K562 (cell line): ENCODE results near the gene CFAP410. TPM values are rescaled to one million over a fixed set of nuclear protein-coding genes. Genes with fewer than 3 reads are reported as not detected.
A peak's percentile ranks its signal among the peaks of the same experiment; 100 is the strongest.

Experiments used
- ATAC-seq: fragments of 200-7000 bp; cut with Tn5 transposase; 3 replicates; pipeline ENCODE4 v1.9.1; 2020; ENCODE audit warnings: moderate library complexity
- BruUV-seq: library from RNA; stranded (reverse); fragments of 400-500 nt; replicated peaks from 2 replicates; lab custom pipeline; 2021; lab: Mats Ljungman, UMichigan
- CTCF ChIA-PET: fragments of 300-600 bp; formaldehyde crosslinking; extraction: SDS; loops from one replicate; lab custom pipeline; 2021; ENCODE audit warnings: low intra/inter-chr PET ratio; lab: Yijun Ruan, JAX
- POLR2A ChIA-PET: fragments of 300-600, 350-650 bp; sonication (Branson Sonifier 250); formaldehyde crosslinking; extraction: SDS; loops from one replicate; lab custom pipeline; 2021; ENCODE audit warnings: antibody characterized with exemption, inconsistent platforms; lab: Yijun Ruan, JAX
- DNase-seq, 4 experiments: peaks; one replicate each; pipeline versions ENCODE4 v3.0.0 to v3.0.0-alpha.2; 2011 to 2018; ENCODE audit warnings: low spot score in 3 of 4, mixed read lengths in 3 of 4; ENCODE audit errors: extremely low read depth in 1 of 4
- FAIRE-seq: peaks from 2 replicates; lab custom pipeline; 2011; peaks lifted over from hg19 to GRCh38; lab: Jason Lieb, UNC
- H2AFZ ChIP-seq: 2 replicates; pipeline ENCODE4 v1.6.0; 2011; ENCODE audit warnings: low read depth, low read length, control low read depth, inconsistent platforms
- H3K27ac ChIP-seq: fragments of 200-600 bp; 3 replicates; pipeline ENCODE4 v1.8.0; 2011; ENCODE audit warnings: low read depth, mild to moderate bottlenecking, control low read depth, inconsistent platforms, low read length, moderate library complexity, mixed read lengths; ENCODE audit errors: extremely low read depth
- H3K27me3 ChIP-seq, 2 experiments: fragments of 300-600 bp in 1 of 2; 2 replicates in 1 of 2; 3 replicates in 1 of 2; pipeline versions ENCODE4 v1.6.0 to v1.8.0; 2011; ENCODE audit warnings: inconsistent platforms in 2 of 2, low read length in 2 of 2, mild to moderate bottlenecking in 1 of 2, mixed read lengths in 1 of 2, moderate library complexity in 1 of 2; ENCODE audit not compliant: control insufficient read depth in 2 of 2, insufficient read depth in 2 of 2
- H3K36me3 ChIP-seq: fragments of 300-600 bp; 3 replicates; pipeline ENCODE4 v1.8.0; 2011; ENCODE audit warnings: mild to moderate bottlenecking, low read length, inconsistent platforms; ENCODE audit not compliant: control insufficient read depth, insufficient read depth
- H3K4me1 ChIP-seq, 2 experiments: fragments of 200-600 bp in 1 of 2; replicated peaks in 1 of 2; 2 replicates in 1 of 2; 3 replicates in 1 of 2; pipeline versions ENCODE4 v1.5.1 to v1.8.0; 2011; ENCODE audit warnings: inconsistent platforms in 2 of 2, low read length in 2 of 2, mild to moderate bottlenecking in 1 of 2, mixed read lengths in 1 of 2, moderate library complexity in 1 of 2; ENCODE audit not compliant: control insufficient read depth in 2 of 2, insufficient read depth in 2 of 2
- H3K4me2 ChIP-seq: 2 replicates; pipeline ENCODE4 v1.6.1; 2011; ENCODE audit warnings: low read length, control low read depth, inconsistent platforms, mixed read lengths; ENCODE audit not compliant: insufficient read depth
- H3K4me3 ChIP-seq: fragments of 200-600 bp; sonication (generic), shearing (Covaris generic); 2 replicates; pipeline ENCODE4 v1.5.1; 2016; ENCODE audit warnings: control low read depth, inconsistent platforms
- H3K79me2 ChIP-seq: fragments of 200-600 bp; 3 replicates; pipeline ENCODE4 v1.8.0; 2011; ENCODE audit warnings: low read length, inconsistent platforms; ENCODE audit not compliant: control insufficient read depth, insufficient read depth
- H3K9ac ChIP-seq, 2 experiments: 2 replicates each; pipeline versions ENCODE4 v1.6.0 to v1.6.1; 2011; ENCODE audit warnings: low read depth in 2 of 2, low read length in 2 of 2, control low read depth in 1 of 2, inconsistent platforms in 1 of 2, mild to moderate bottlenecking in 1 of 2, mixed read lengths in 1 of 2; ENCODE audit not compliant: insufficient read depth in 1 of 2
- H3K9me1 ChIP-seq: one replicate; pipeline ENCODE4 v1.6.0; 2011; ENCODE audit warnings: inconsistent platforms, mild to moderate bottlenecking, low read length, moderate library complexity; ENCODE audit not compliant: control insufficient read depth, insufficient read depth
- H3K9me3 ChIP-seq: replicated peaks from 2 replicates; pipeline ENCODE4 v1.5.1; 2011; ENCODE audit warnings: low read depth, low read length, inconsistent platforms; ENCODE audit not compliant: control insufficient read depth, insufficient read depth
- H4K20me1 ChIP-seq: replicated peaks from 2 replicates; pipeline ENCODE4 v1.6.1; 2011; ENCODE audit warnings: low read length, inconsistent platforms, mixed read lengths; ENCODE audit not compliant: control insufficient read depth, insufficient read depth
- BRD9 ChIP-seq: fragments of 450-650 bp; IDR thresholded peaks from 2 replicates; pipeline ENCODE4 v1.6.1; 2018; ENCODE audit warnings: low read depth; ENCODE audit not compliant: partially characterized antibody
- CC2D1A ChIP-seq: fragments of 450-650 bp; IDR thresholded peaks from 2 replicates; pipeline ENCODE4 v1.6.1; 2017; ENCODE audit warnings: mild to moderate bottlenecking
- CREM ChIP-seq: IDR thresholded peaks from 2 replicates; pipeline ENCODE4 v1.6.1; 2014; ENCODE audit warnings: antibody characterized with exemption, low read depth
- FOSL1 ChIP-seq: fragments of 200-800 bp; sonication (Bioruptor generic); conservative IDR thresholded peaks from 2 replicates; pipeline ENCODE4 v1.6.1; 2016; ENCODE audit warnings: missing genetic modification characterization, missing compliant biosample characterization
- FOXJ3 ChIP-seq: sonication (generic); formaldehyde crosslinking; IDR thresholded peaks from 2 replicates; pipeline ENCODE4 v1.4.0; 2020; ENCODE audit warnings: mild to moderate bottlenecking, missing genetic modification reagents
- HDAC1 ChIP-seq, 2 experiments: fragments of 450-650 bp; IDR thresholded peaks; 2 replicates each; pipeline ENCODE4 v1.6.1; 2016 to 2017; ENCODE audit warnings: inconsistent platforms in 1 of 2, mild to moderate bottlenecking in 1 of 2, moderate library complexity in 1 of 2
- HNRNPK ChIP-seq: fragments of 200-400 bp; formaldehyde crosslinking; IDR thresholded peaks from one replicate; pipeline ENCODE4 v1.6.1; 2018; ENCODE audit warnings: mild to moderate bottlenecking, low read depth, low read length; ENCODE audit not compliant: poor library complexity, severe bottlenecking
- HOXB6 ChIP-seq: fragments of 250-450 bp; sonication (Bioruptor Pico); IDR thresholded peaks from 2 replicates; pipeline ENCODE4 v1.5.1; 2022; ENCODE audit warnings: mild to moderate bottlenecking, borderline replicate concordance
- JUND ChIP-seq, 2 experiments: IDR thresholded peaks; 2 replicates in 1 of 2; 3 replicates in 1 of 2; pipeline ENCODE4 v1.6.1; 2011; ENCODE audit warnings: borderline replicate concordance in 2 of 2, low read depth in 2 of 2, low read length in 2 of 2, improper control_type of control experiment in 1 of 2, missing biosample characterization in 1 of 2, missing genetic modification characterization in 1 of 2, missing genetic modification reagents in 1 of 2
- RAD51 ChIP-seq: fragments of 450-650 bp; IDR thresholded peaks from 2 replicates; pipeline ENCODE4 v1.7.1; 2016; ENCODE audit warnings: low read depth, mild to moderate bottlenecking, borderline replicate concordance
- SLC30A9 ChIP-seq: fragments of 250-450 bp; sonication (Bioruptor Pico); IDR thresholded peaks from 2 replicates; pipeline ENCODE4 v1.8.0; 2022; ENCODE audit warnings: mild to moderate bottlenecking, moderate library complexity
- ZNF175 ChIP-seq: fragments of 200-800 bp; sonication (Bioruptor generic); IDR thresholded peaks from 2 replicates; pipeline ENCODE4 v1.6.1; 2016; ENCODE audit warnings: low read depth, mild to moderate bottlenecking, missing genetic modification characterization, missing compliant biosample characterization
- ZNF274 ChIP-seq: IDR thresholded peaks from 2 replicates; pipeline ENCODE4 v1.6.1; 2011; ENCODE audit warnings: low read depth, mild to moderate bottlenecking, low read length, moderate library complexity, borderline replicate concordance
- ZNF589 ChIP-seq: fragments of 200-800 bp; sonication (Bioruptor generic); IDR thresholded peaks from 2 replicates; pipeline ENCODE4 v1.6.1; 2016; ENCODE audit warnings: low read depth, missing genetic modification characterization, missing compliant biosample characterization
- ZNF696 ChIP-seq: fragments of 250-450 bp; sonication (Bioruptor Pico); conservative IDR thresholded peaks from 2 replicates; pipeline ENCODE4 v1.4.0; 2020; ENCODE audit warnings: mild to moderate bottlenecking, moderate library complexity
- WGBS: fragments of 100-300 bp; shearing (Covaris generic); methylation state at CpG from one replicate; pipeline ENCODE4 v1.1.6; 2016; ENCODE audit warnings: low coverage, mixed read lengths; ENCODE audit not compliant: insufficient coverage; ENCODE audit errors: missing lambda C conversion rate; 5-methylcytosine and 5-hydroxymethylcytosine counted together
- in situ Hi-C: fragments of 300-500 bp; cut with MboI; formaldehyde crosslinking; loops from 4 replicates; pipeline ENCODE4 v1.15.0; 2018; ENCODE audit warnings: inconsistent platforms, mixed read lengths
- intact Hi-C: fragments of 100-400 bp; cut with micrococcal nuclease; formaldehyde crosslinking; loops from 2 replicates; pipeline ENCODE4 v1.14.2; 2022
- polyA plus RNA-seq, 8 experiments: library from polyadenylated mRNA; depleted of rRNA in 4 of 8; stranded (reverse) in 5 of 8; unstranded in 3 of 8; fragments of >200 nt; fragmentation: Nextera tagmentation in 2 of 8; fragmentation: Illumina TruSeq in 1 of 8; extraction: Ambion mirVana in 2 of 8; extraction: Trizol in 1 of 8; gene quantifications; 2 replicates each; pipeline versions ENCODE4 v1.2.1 to v1.2.3, GENCODE V29; 2011 to 2014; ENCODE audit warnings: inconsistent platforms in 1 of 8, missing spikeins in 1 of 8
- total RNA-seq, 7 experiments: library from RNA; depleted of rRNA in 6 of 7; stranded (reverse); fragments of >200 nt in 6 of 7; fragmentation: Illumina TruSeq in 2 of 7; extraction: Trizol in 2 of 7; gene quantifications; 2 replicates each; pipeline versions ENCODE4 v1.2.1 to v1.2.3, GENCODE V29; 2011 to 2021; ENCODE audit warnings: low replicate concordance in 1 of 7

CFAP410 gene
- total and polyA plus RNA-seq, 9 of the 15 experiments (the other 6 are each of a cell fraction or from before 2014, with no cell fraction given): 0.07 to 17.3 (median 2.3) TPM

DNA sequence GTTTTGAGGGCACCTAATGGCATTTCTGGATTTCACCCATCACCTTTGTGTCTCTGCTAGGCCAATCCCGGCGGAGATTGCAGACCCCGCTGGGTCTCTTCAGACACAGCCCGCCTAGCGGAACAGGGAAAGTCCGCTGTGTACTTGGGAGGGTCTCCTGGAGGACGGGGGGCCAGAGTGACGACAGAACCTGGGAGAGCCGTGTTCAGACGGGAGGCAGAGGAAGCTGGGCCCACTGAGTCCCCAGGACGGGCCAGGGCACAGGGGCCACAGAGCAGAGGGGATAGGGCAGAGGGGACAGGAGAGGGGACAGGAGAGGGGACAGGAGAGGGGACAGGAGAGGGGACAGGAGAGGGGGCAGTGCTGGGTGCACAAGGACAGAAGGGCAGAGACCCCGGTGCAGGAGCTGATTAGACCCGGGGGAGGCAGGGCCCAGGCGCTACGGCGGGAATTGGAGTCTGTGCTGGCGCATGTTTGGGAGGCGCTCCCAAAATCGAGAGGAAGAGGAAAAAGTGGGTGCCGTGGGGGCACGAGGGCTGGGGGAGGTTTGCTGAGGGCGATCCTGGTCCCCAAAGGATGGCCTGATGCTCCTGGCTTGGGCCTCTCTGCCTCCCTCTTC, 26.9 kb upstream of the CFAP410 start:
- in situ Hi-C loops: no loop called here
- CTCF ChIA-PET: interaction anchor here (0.6 kb wide), 1 partner anchor 42 kb away, joined by 3 read pairs; no protein-coding TSS in a partner anchor
- Histone ChIP-seq H3K4me2 (no peak overlapping the region), H3K27me3 (peaks cover 30 to 70% of the 10 kb centered on the region in 2 experiments; a peak in 4 of 5 replicates), H3K9me3 (no peaks in the 10 kb centered on the region), H3K4me3 (no peak overlapping the region), H3K4me1 (peaks cover 0 to 36% of the 10 kb centered on the region in 2 experiments; a peak in 4 of 5 replicates), H3K27ac (no peak overlapping the region), H3K36me3 (no peaks in the 10 kb centered on the region), H3K79me2 (no peaks in the 10 kb centered on the region), H4K20me1 (no peaks in the 10 kb centered on the region; the same call in 1 of the 2 replicates), H3K9me1 (no peaks in the 10 kb centered on the region), H3K9ac (peak overlapping the region in 1 of 2 experiments; percentile 58; a peak in 1 of 4 replicates), H2AFZ (no peak overlapping the region)
- WGBS: 4% methylated on average over 21 of the region's 22 CpGs
- TF ChIP-seq CREM (no peak), FOXJ3 (CRISPR knock-in tag) (no peak), ZNF696 (CRISPR knock-in tag) (no peak), RAD51 (no peak), BRD9 (no peak), HDAC1 (IDR thresholded peaks at IDR 0.05) (no peak), ZNF175 (CRISPR knock-in tag) (no peak), HNRNPK (no peak), JUND (IDR thresholded peaks at IDR 0.05; ENCODE audit: borderline replicate concordance, low read depth, low read length) (no peak), JUND (tag; IDR thresholded peaks at IDR 0.05; ENCODE audit: borderline replicate concordance, low read depth, low read length) (no peak), SLC30A9 (no peak), FOSL1 (tag) (no peak), ZNF589 (CRISPR knock-in tag) (no peak), CC2D1A (no peak), HOXB6 (CRISPR knock-in tag) (no peak), ZNF274 (no peak)
- ATAC-seq: no peak
- FAIRE-seq: no peak
- no TSS peak for BruUV-seq
- intact Hi-C loops: no loop called here
- POLR2A ChIA-PET: no interaction called here
- DNase-seq: no peak
